AG09309 (cell line): ENCODE measurements around the gene KATNB1.

Experiments
- DNase-seq: peaks from one replicate; pipeline ENCODE4 v3.0.0-alpha.2; 2010; ENCODE audit warnings: low read depth
- H3K4me3 ChIP-seq: 2 replicates; pipeline ENCODE4 v1.5.1; 2011; ENCODE audit warnings: mild to moderate bottlenecking, low read depth, low read length, moderate library complexity; ENCODE audit not compliant: control insufficient read depth
- CTCF ChIP-seq: IDR thresholded peaks from 2 replicates; pipeline ENCODE4 v1.5.1; 2011; ENCODE audit warnings: mild to moderate bottlenecking, low read depth, low read length, inconsistent platforms; ENCODE audit not compliant: insufficient read depth, control insufficient read depth; ENCODE audit errors: missing control alignments

The KATNB1 gene

GRCh38 chr16:57763285-57764005 is 27.9 kb downstream of the KATNB1 start:
- TF ChIP-seq CTCF, result no peak
- no peak overlapping the region for H3K4me3 ChIP-seq
- DNase-seq, result no peak

DNA sequence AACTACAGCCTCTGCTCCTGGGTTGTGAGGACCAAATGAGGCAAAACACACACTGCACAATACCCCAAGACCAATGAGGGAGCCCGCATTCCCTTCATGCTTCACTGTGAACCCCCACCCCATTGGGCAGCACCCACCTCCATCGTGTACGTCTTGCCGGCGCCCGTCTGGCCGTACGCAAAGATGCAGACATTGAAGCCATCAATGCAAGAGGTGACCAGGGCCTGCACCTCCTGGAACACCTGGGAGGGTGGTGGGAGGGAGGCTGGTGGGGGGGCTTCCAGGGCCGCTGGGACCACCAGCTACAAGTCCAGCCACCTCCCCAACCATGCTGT is 28.4 kb downstream of the KATNB1 start:
- DNase-seq, result no peak
- no peak for TF ChIP-seq CTCF
- no peak overlapping the region for H3K4me3 ChIP-seq

DNA sequence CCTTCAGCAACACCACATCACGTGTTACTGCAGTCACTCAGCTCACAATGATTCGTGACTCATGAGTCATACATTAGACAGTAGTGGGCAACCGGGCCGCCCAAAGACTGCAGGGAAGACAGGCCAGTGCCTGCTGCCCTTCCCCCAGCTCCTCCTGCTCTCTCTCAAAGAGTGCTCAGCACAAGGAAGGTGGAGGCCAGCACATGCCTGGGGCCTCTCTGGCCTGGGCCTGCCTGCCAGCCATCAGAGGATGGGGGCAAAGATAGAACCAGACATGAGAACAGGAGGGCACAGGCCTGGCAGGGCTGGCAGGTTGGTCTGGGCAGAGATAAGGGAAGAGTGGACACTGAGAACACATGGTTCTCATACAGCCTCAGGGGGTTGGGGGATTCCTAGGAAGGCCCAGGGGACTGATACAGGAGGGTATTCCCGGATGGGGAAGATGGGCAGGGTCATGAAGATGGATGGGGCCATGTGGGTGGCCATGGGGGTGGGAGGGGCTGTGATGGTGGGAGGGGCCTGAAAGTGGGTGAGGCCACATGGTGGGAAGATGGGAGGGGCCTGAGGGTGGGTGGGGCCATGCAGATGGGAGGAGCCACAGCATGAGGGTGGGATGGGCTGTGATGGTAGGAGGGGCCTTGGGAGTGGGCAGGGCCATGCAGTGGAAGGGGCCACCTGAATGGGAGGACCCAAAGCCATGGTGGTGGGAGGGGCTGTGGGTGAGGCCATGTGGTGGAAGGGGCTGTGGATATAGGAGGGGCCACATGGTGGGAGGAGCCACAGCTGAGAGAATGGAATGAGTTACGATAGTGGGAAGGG is 29.0 kb downstream of the KATNB1 start:
- H3K4me3 ChIP-seq, result no peak overlapping the region
- peak; percentile 55 for DNase-seq
- TF ChIP-seq CTCF, result no peak

- no peak for DNase-seq
- no peak overlapping the region for H3K4me3 ChIP-seq
- TF ChIP-seq CTCF, result no peak
Measured at GRCh38 chr16:57765160-57765728, 29.7 kb downstream of the KATNB1 start.

DNA sequence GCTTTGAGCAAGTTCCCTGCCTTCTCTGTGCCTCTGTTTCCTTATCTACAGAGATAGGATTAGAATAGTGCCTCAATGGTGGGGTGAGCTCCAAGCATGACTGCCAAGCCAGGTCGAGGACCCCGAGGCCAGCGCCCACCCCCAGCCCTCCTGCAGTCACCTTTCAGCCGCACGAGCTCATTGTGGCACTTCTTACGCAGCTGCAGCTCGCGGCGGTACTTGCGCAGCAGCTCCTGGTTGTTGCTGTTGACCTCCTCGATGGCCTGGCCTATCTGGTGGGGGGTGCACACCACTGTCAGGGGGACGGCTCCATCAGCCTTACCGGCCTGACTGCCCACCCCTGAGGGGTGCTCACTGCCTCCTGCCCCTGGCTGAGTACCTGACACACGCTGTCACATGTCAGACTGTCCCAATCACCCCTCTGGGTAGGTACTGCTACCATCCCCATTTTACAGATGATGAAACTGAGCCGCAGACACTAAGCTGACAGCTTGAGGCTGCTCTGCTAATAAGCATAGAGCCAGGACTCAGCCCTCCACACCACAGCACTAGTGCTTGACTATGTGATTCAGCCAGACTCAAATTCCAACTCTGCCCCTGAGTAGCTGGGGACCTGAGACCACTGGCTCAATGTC is 31.3 kb downstream of the KATNB1 start:
- no peak overlapping the region for H3K4me3 ChIP-seq
- no peak for DNase-seq
- TF ChIP-seq CTCF, result no peak

GRCh38 chr16:57769541-57770145 is 34.1 kb downstream of the KATNB1 start:
- no peak overlapping the region for H3K4me3 ChIP-seq
- no peak for DNase-seq
- TF ChIP-seq CTCF, result no peak
